OCI-LY7 (cell line): Measurements from ENCODE around the gene SMAD4. TPM values are rescaled to one million over a fixed set of nuclear protein-coding genes. Genes with fewer than 3 reads are reported as not detected.

ENCODE experiments used
- BruUV-seq: library from RNA; stranded (reverse); fragments of 400-500 nt; replicated peaks from 2 replicates; lab custom pipeline; 2021; lab: Mats Ljungman, UMichigan
- CTCF ChIA-PET: fragments of 300-600 bp; sonication (Branson Sonifier 250); formaldehyde crosslinking; loops from one replicate; lab custom pipeline; 2022; ENCODE audit warnings: antibody characterized with exemption; ENCODE audit not compliant: unreplicated experiment; lab: Charles Lee
- POLR2A ChIA-PET: fragments of 300-600 bp; sonication (Branson Sonifier 250); formaldehyde crosslinking; loops from one replicate; lab custom pipeline; 2022; ENCODE audit warnings: antibody characterized with exemption; lab: Charles Lee
- DNase-seq: peaks from one replicate; pipeline ENCODE4 v3.0.0-alpha.2; 2015; ENCODE audit warnings: low spot score
- H2AFZ ChIP-seq: fragments of 200-600 bp; sonication (generic), shearing (Covaris generic); 2 replicates; pipeline ENCODE4 v1.6.1; 2014; ENCODE audit warnings: mild to moderate bottlenecking, antibody characterized with exemption, low read length, moderate library complexity
- H3K27ac ChIP-seq: fragments of 200-600 bp; sonication (generic); 2 replicates; pipeline ENCODE4 v1.5.1; 2014; ENCODE audit warnings: mixed run types, low read depth, mild to moderate bottlenecking, moderate library complexity, low read length, inconsistent platforms; ENCODE audit not compliant: poor library complexity, severe bottlenecking
- H3K36me3 ChIP-seq: fragments of 200-600 bp; sonication (generic); 2 replicates; pipeline ENCODE4 v1.6.1; 2014; ENCODE audit warnings: mild to moderate bottlenecking, antibody characterized with exemption, low read length, moderate library complexity, mixed read lengths; ENCODE audit not compliant: insufficient read depth
- H3K4me1 ChIP-seq: fragments of 200-600 bp; sonication (generic); 2 replicates; pipeline ENCODE4 v1.5.1; 2014; ENCODE audit warnings: mild to moderate bottlenecking, low read length; ENCODE audit not compliant: insufficient read depth, poor library complexity, severe bottlenecking
- H3K4me2 ChIP-seq: fragments of 200-600 bp; sonication (generic); 2 replicates; pipeline ENCODE4 v1.6.1; 2014; ENCODE audit warnings: mild to moderate bottlenecking, low read length
- H3K4me3 ChIP-seq: fragments of 200-600 bp; sonication (generic); 2 replicates; pipeline ENCODE4 v1.5.1; 2014; ENCODE audit warnings: mild to moderate bottlenecking, low read depth, low read length; ENCODE audit not compliant: poor library complexity, severe bottlenecking
- H3K79me2 ChIP-seq: fragments of 200-600 bp; sonication (generic); 2 replicates; pipeline ENCODE4 v1.6.1; 2016; ENCODE audit warnings: low read depth, mild to moderate bottlenecking, low read length, moderate library complexity, mixed read lengths; ENCODE audit not compliant: insufficient read depth
- H3K9me2 ChIP-seq: fragments of 200-600 bp; sonication (generic); 2 replicates; pipeline ENCODE4 v1.6.1; 2016; ENCODE audit warnings: mild to moderate bottlenecking, low read length, mixed read lengths; ENCODE audit not compliant: insufficient read depth
- H3K9me3 ChIP-seq: fragments of 200-600 bp; sonication (generic); 2 replicates; pipeline ENCODE4 v1.6.1; 2014; ENCODE audit warnings: mild to moderate bottlenecking, mixed run types, low read length, mixed read lengths
- H4K20me1 ChIP-seq: fragments of 200-600 bp; sonication (generic); 2 replicates; pipeline ENCODE4 v1.6.1; 2014; ENCODE audit warnings: mild to moderate bottlenecking, antibody characterized with exemption, low read length, moderate library complexity, mixed read lengths; ENCODE audit not compliant: insufficient read depth
- CTCF ChIP-seq: fragments of 200-600 bp; sonication (generic); conservative IDR thresholded peaks from 2 replicates; pipeline ENCODE4 v1.5.1; 2014; ENCODE audit warnings: mild to moderate bottlenecking, antibody characterized with exemption, low read length, moderate library complexity, mixed read lengths
- EZH2phosphoT487 ChIP-seq: fragments of 200-600 bp; sonication (generic); IDR thresholded peaks from 2 replicates; pipeline ENCODE4 v1.6.1; 2018; ENCODE audit warnings: low read depth, borderline replicate concordance, mild to moderate bottlenecking, mixed run types, antibody characterized with exemption, low read length, moderate library complexity, mixed read lengths
- intact Hi-C: fragments of 100-400 bp; cut with micrococcal nuclease; formaldehyde crosslinking; loops from one replicate; pipeline ENCODE4 v1.10.0; 2022; ENCODE audit not compliant: unreplicated experiment
- total RNA-seq, 2 experiments: library from RNA; depleted of rRNA in 1 of 2; stranded (reverse); fragments of >200 nt in 1 of 2; shearing (Covaris generic) in 1 of 2; gene quantifications; 2 replicates each; pipeline ENCODE4 v1.2.3, GENCODE V29; 2014 to 2022

The SMAD4 gene
- total RNA-seq, 2 experiments from 2014 or later = 44.7 to 47.6 TPM

- Histone ChIP-seq H3K27ac (no peak overlapping the region), H3K9me2 (no peaks in the 10 kb centered on the region), H4K20me1 (no peaks in the 10 kb centered on the region), H3K36me3 (peaks cover 63% of the 10 kb centered on the region), H2AFZ (no peak overlapping the region), H3K4me3 (no peak overlapping the region), H3K4me2 (no peak overlapping the region), H3K4me1 (no peaks in the 10 kb centered on the region), H3K9me3 (no peaks in the 10 kb centered on the region), H3K79me2 (no peaks in the 10 kb centered on the region)
- ChIA-PET CTCF (no interaction called here), POLR2A (no interaction called here)
- no peak for DNase-seq
- TF ChIP-seq EZH2phosphoT487 (no peak), CTCF (no peak)
- BruUV-seq = no TSS peak
- intact Hi-C loops = no loop called here
Measured at GRCh38 chr18:51083398-51083797, 53.4 kb downstream of the SMAD4 start.

GRCh38 chr18:51088410-51088809 is 58.4 kb downstream of the SMAD4 start:
- H3K9me3 ChIP-seq = no peaks in the 10 kb centered on the region
- TF ChIP-seq CTCF = no peak
- TF ChIP-seq EZH2phosphoT487 = no peak

GRCh38 chr18:51089691-51090090 is 59.7 kb downstream of the SMAD4 start:
- no peak for TF ChIP-seq EZH2phosphoT487
- no peak for TF ChIP-seq CTCF
- ChIA-PET POLR2A (no interaction called here), CTCF (no interaction called here)
- H3K27ac ChIP-seq = no peak overlapping the region
- no peaks in the 10 kb centered on the region for H3K4me1 ChIP-seq
- BruUV-seq = no TSS peak
- no peaks in the 10 kb centered on the region for H3K79me2 ChIP-seq
- H4K20me1 ChIP-seq = no peaks in the 10 kb centered on the region
- H3K36me3 ChIP-seq = peaks cover 22% of the 10 kb centered on the region
- no peak overlapping the region for H3K4me2 ChIP-seq
- DNase-seq = no peak
- no peaks in the 10 kb centered on the region for H3K9me3 ChIP-seq
- intact Hi-C loops = no loop called here
- no peaks in the 10 kb centered on the region for H3K9me2 ChIP-seq
- H2AFZ ChIP-seq = no peak overlapping the region
- no peak overlapping the region for H3K4me3 ChIP-seq

More at GRCh38 chr18:51088410-51088809, 58.4 kb downstream of the SMAD4 start:
- no peaks in the 10 kb centered on the region for H3K4me1 ChIP-seq
- CTCF ChIA-PET = no interaction called here
- no peak overlapping the region for H3K4me2 ChIP-seq
- BruUV-seq = no TSS peak
- intact Hi-C loops = no loop called here
- DNase-seq = no peak
- peaks cover 29% of the 10 kb centered on the region for H3K36me3 ChIP-seq
- H3K79me2 ChIP-seq = no peaks in the 10 kb centered on the region
- H2AFZ ChIP-seq = no peak overlapping the region
- H3K4me3 ChIP-seq = no peak overlapping the region
- no peak overlapping the region for H3K27ac ChIP-seq
- no peaks in the 10 kb centered on the region for H3K9me2 ChIP-seq
- POLR2A ChIA-PET = no interaction called here
- H4K20me1 ChIP-seq = no peaks in the 10 kb centered on the region
